GM18517 (cell line): ENCODE data around the gene AGFG1.

ENCODE experiments used
- ATAC-seq: cut with Tn5 transposase; IDR thresholded peaks from one replicate; pipeline ENCODE4 v1.9.1; 2021; ENCODE audit warnings: mild to moderate bottlenecking, moderate library complexity; ENCODE audit not compliant: unreplicated experiment

The AGFG1 gene, protein sequence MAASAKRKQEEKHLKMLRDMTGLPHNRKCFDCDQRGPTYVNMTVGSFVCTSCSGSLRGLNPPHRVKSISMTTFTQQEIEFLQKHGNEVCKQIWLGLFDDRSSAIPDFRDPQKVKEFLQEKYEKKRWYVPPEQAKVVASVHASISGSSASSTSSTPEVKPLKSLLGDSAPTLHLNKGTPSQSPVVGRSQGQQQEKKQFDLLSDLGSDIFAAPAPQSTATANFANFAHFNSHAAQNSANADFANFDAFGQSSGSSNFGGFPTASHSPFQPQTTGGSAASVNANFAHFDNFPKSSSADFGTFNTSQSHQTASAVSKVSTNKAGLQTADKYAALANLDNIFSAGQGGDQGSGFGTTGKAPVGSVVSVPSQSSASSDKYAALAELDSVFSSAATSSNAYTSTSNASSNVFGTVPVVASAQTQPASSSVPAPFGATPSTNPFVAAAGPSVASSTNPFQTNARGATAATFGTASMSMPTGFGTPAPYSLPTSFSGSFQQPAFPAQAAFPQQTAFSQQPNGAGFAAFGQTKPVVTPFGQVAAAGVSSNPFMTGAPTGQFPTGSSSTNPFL

DNA sequence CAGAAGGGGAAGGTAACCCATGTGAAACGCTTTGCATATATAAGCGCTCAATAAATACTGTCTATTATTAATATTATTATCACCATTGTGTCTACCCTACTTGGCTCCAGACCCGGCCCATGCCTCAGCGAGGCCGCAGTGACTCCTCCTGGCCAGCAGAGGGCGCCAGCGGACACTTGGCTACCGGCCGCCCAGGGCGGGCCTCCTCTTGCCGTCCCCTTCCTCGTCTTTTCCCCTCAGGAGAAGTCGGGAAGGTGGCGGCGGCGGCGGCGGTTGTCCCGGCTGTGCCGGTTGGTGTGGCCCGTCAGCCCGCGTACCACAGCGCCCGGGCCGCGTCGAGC, at the start of gene AGFG1:
TSS of gene AGFG1 (plus strand) at position 233 of the 341 bp plus-strand sequence. CDS start 266 bp downstream, outside the sequence.
- ATAC-seq: peak; percentile 91

DNA sequence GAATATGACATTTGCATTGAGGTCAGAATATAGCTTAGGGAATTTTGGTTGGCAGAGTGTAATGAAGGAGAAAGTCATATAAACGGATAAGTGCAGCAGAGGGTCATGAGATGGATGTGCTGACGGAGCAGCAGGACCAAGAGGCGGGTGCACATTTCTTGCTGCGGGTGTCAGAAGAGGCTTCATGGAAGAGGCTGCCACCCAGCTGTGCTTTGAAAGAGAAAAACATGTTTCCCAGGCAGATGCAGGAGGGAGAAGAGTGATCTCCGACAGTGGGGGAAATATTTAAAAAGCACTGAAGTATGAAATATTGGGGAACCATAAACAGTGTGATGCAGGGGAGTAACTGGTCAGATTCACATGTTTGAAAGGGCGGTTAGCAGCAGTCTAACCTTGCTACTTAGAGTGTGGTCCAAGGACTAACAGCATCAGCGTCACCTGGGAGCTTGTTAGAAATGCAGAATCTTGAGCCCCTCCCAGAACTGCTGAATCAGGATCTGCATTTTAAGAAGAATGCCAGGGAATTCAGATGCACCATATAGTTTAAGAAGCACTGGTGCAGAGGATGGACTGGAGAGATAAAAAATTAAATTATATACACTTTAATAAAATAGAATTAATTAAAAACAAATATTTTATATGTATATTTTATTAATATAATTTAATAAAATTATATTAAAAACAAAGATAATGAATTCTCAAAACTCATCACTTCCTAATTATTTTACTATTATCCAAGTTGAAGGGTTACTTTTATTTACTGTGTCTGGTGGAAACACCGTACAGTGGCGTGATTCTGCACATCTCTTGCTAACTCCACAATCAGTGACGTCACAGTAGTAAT, 48.1 kb upstream of the AGFG1 start:
- ATAC-seq: no peak

DNA sequence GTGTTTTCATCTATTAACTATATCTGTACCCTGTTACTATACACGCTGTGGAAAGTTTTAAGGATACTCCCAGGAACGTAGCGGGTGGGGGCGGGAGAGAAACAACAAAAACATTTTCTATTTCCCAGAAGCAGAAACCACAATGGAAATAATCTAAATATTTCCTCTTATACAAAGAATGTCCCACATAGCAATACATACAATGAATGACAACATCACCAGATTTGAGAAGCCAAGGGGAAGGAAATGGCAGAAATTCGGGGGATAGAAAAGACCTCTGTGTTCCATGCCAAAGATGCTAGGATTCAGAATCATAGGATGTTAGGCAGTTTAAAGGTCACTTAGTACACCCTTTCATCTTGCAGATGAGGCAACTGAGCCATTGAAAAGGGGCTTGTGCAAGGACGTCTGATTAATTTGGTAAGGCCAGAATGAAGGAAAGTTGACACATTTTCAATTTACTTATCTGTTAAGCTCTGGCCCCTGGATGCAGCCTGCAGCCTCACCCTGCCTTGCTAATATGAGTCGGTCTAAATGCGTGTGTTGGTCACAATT, 43.1 kb upstream of the AGFG1 start:
- no peak for ATAC-seq

DNA sequence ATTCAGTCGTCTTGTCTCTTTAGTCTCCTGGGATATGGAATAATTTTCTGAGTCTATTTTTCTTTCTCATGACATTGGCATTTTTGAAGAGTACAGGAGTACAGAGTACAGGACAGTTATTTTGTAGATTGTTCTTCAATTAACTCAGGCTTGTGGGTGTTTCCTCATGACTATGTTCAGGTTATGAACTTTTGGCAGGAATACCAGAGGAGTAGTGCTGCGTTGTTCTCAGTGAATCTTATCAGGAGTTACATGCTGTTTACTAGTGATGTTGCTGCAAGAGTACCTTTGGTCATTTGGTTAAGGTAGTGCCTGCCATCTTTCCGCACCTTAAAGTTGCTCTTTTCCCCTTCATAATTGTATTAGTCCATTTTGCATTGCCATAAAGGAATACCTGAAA, 41.3 kb upstream of the AGFG1 start:
- no peak for ATAC-seq

DNA sequence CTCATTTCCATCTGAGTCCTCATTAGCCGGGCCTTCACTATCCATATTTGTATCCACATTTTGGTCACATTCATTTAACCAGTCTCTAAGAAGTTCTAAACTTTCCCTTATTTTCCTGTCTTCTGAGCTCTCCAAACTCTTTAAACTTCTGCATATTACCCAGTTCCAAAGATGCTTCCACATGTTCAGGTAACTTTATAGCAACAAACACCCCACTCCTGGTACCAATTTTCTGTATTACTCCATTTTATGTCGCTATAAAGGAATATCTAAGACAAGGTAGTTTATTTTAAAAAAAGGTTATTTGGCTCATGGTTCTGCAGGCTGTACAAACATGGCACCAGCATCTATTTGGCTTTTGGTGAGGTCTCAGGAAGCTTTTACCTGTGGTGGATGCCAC, 38.8 kb upstream of the AGFG1 start:
- no peak for ATAC-seq

DNA sequence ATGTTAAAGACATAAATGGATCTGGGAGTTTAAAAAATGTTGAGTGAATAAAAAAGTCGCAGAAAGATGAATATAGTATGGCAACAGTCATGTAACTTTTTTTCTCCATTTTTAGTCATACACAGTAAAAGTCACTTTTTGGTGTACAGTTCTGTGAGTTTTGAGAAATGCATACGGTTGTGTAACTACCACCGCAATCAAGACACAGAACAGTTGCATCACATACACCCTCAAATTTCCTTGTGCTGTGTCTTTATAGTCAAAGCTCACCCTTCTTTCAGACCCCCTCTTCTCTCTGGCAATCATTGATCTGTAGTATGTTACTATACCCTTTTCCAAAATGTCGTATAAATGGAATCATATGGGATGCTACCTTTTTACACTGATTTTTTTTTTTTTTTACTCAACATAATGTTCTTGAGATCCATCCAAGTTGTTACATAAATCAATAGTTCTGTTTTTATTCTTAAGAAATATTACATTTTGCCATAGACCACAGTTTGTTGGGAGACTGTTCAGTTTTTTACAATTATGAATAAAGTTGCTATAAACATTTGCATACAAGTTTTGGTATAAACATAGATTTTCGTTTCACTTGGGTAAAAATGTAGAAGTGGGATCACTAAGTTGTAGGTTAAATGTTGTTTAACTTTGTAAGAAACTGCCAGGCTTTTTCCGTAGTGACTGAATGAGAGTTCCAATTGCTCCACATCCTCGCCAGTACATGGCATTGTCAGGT, 35.4 kb upstream of the AGFG1 start:
- ATAC-seq: no peak

DNA sequence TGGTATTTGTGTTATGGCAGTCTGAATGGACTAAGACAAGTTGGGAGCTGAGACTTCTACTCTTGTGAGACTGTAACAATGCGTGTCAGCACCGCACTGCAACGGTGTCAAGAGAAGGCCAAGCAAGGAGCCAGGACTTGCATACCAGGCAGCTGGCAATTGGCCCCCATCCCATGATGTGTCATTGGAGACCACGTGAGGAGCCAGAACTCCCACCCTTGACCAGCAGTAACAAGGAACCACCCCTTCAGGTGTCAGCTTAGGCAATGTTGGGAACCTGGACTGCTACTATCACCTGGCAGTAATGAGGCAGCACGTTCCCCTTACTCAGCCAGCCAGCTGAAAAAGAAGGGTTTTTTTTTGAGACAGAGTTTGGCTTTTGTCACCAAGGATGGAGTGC, 32.7 kb upstream of the AGFG1 start:
- no peak for ATAC-seq

DNA sequence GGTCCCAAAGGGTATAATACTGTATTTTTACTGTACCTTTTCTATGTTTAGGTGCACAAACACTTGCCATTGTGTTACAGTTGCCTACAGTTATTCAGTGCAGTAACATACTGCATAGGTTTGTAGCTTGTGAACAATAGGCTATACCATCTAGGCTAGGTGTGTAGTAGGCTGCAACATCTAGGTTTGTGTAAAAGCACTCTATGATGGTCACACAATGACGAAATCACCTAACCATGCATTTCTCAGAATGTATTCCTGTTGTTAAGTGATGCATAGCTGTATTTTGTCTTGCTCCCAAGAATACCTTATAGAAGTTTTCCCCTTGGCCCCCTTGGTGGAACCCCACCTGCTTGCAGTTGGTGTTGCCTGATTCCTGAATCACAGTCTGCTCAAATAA, 29.3 kb upstream of the AGFG1 start:
- ATAC-seq: no peak

DNA sequence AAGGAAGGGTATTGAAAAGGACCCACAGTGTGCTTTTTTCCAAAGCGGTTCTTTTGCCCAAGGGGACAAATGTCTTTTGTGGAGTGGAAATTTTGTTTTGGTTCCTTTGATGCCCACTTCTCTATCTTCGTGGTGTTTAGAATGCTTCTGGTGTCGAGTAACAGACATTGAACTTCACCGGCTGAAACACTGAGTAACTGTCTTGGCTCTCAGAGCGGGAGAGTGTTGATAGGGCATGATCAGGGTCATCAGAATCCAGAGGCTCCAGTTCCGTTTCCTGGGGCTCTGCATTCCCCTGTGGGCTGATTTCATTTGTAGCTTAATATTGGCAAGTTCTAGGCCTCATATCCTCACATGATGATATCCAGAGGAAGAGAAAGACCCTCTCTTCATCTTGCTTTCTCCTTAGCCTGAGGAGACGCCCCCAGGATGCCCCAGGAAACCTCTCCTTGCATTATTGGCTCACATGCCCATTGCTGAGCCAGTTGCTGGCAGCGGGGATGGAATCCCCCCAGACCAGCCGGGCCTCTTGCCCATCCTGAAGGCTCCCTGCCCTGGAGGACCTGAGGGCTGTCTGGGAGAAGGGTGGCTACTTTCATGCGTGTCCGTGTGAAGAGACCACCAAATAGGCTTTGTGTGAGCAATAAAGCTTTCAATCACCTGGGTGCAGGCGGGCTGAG, 27.9 kb upstream of the AGFG1 start:
- no peak for ATAC-seq

DNA sequence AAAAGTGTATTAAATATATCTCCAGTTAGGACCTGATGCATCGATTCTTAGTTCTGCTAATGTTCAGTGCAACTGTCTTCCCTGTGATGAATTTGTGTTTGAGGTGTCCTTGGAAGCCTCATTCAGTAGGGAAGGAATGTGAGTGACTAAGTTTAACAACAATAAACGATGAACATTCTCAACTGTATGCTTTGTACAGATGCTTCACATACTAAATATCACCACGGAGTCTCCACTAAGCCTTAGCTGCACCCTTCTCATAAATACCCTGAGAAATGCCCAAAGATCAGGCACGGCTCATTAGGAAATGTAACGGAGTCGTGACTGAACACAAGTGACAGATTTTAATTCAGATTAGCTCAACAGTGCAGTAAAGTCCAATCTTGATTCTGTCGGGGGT, 24.4 kb upstream of the AGFG1 start:
- ATAC-seq: no peak

DNA sequence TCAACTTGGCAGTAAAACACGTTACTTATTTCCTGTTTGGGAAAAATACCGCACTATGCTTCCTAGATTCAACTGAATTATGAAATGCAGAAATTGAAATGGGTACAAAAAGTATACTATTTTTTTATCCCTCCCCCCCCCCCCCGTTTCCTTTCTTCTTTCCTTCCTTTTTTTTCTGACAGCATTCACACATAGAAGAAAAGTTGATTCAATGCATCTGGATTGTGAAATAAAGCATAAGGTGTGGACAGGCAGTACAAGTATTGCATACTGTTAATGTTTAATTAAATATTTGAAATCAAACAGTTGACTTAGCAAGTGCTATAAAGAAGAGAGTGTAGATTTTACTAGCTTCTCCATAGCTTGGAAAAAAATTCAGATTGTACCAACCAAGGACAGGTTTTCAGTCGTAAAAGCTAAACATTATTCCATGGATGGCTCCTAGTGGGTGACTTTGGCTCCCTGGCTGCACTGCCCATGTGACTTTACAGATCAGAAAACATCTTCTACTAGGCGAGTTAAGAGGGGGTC, 21.6 kb upstream of the AGFG1 start:
- no peak for ATAC-seq

DNA sequence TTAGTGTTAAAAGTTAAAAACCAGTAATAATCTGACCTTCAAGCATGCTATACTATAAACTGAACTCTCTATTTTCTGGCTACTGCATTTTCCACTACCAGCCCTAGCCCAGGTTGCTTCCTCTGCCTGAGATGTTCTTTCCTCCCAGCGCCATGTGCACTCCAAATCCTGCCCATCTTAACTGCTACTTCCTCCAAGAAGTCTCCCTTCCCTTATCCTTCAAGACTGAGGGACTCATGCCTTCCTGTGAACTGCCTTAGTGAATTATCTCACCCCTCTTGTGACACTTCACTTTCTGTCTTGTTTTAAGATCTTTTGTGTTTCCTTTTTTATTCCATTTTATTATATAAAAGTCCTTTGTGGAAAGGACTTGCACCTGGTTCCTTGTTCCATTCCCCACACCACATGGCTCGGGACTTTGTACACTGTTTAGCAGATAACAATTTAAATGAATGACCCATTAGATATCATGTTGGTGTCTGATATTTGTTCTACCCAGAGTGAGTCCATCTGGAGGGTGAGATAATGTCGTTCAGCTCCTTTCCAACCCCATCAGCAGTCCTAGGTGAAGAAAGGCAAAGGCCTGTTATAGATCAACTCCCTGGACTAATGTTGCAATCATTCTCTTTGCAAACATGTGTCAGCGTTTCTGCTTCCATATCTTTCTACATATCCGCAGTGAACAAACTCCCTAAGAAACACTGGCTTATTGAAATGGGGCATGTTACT, 20.9 kb upstream of the AGFG1 start:
- no peak for ATAC-seq

DNA sequence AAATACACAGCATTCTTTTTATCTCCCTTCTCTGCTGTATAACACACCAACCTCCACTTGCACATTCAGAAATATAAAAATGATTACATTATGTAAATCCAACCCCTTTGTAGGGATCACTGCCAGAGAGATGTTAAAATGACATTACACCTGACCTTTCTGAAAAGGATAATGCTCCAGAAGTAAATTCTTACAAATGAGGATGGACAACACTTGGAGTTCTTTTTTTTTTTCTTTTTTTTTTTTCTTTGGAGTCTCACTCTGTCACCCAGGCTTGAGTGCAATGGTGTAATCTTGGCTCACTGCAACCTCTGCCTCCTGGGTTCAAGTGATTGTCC, 20.3 kb upstream of the AGFG1 start:
- ATAC-seq: no peak

DNA sequence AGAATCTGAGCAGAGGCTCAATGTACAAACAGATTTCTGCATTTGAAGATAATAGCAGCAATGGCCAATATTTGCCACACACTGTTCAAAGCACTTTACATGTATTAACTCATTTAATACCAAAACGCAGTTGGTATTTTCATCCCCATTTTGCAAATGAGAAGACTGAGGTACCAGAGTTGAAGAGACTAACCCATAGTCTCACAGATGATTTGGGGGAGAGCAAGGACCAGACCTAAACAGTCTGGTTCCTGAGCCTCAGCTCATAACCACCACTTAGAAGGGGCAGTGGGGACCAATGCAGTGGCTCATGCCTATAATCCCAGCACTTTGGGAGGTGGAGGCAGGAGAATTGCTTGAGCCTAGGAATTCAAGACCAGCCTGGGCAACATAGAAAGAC, 18.1 kb upstream of the AGFG1 start:
- ATAC-seq: no peak

DNA sequence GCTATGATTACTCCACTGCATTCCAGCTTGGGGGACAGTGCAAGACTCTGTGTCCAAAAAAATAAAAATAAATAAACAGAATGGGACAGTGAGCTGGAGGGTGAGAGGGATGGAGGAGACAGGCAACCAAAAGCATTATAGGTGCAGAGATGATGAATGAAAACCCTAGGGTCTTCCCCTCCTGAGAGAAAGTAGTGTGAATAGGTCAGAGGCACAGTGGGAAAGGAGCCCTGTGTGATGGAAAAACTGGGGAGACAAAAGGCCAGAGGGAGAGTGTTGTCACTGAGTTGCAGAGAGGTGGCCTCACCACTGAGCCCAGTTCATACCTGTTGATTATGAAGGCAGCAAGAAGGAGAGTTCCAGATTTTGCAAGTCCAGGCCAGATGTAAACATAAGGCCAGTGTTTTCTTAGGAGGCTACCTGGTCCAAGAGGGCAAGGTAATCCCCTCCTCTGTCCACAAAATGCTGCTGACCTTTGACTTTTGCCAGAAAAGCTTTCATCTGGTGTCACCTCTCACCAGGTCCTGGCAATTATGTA, 17.6 kb upstream of the AGFG1 start:
- ATAC-seq: no peak

DNA sequence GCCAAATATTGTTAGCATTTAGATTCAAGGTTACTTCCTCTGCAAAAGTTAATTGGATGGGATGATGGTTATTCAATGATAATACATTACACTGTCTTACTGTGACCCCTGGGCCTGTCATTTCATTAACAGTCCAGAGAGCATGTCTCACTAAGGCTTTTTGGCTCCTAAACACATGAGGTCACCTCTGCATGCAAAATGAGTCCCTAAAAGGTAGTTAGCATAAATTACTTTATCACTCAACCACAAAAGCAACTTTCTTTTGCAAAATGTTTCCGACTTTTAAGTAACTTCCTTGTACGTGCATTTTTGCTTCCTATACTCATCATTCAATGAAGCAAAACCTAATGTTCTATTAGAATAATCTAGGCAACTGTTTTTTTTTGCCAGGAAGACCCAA, 16.8 kb upstream of the AGFG1 start:
- ATAC-seq: no peak

DNA sequence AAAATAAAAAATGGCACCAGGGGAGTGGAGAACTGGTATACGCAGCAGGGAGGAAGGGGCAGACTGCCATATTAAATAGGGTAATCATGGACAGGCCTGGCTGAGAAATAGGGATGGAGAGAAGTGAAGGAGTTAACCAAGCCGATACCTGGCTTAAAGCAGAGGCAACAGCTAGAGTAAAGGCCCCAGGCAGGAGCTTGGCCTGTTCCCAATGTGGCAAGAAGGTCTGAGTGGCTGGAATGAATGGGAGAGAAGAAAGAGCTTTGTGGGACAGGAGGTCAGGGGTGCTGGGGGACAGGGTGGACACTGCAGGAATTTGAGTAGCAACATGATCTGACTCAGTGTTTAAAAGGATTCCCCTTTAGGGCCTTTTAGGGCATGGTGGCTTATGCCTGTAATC, 15.9 kb upstream of the AGFG1 start:
- ATAC-seq: no peak

DNA sequence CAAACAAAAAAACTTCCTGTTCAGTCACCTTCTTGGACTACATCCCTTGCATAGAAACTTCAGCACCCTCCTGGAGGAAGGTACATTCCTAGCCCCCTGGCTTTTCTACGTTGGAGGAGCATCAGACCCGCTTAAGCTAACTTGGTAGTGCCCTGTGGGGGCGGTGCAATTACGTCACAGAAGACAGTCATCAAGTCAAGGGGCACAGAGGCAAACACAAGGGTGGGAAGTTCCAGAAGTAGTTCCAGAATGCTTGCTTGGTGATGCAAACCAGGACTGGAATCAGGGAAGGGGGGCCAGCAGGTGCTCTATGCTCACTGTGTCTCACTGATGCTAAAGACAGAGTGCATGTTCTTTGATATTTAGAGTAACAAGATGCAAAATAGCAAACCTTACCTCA, 15.2 kb upstream of the AGFG1 start:
- no peak for ATAC-seq

DNA sequence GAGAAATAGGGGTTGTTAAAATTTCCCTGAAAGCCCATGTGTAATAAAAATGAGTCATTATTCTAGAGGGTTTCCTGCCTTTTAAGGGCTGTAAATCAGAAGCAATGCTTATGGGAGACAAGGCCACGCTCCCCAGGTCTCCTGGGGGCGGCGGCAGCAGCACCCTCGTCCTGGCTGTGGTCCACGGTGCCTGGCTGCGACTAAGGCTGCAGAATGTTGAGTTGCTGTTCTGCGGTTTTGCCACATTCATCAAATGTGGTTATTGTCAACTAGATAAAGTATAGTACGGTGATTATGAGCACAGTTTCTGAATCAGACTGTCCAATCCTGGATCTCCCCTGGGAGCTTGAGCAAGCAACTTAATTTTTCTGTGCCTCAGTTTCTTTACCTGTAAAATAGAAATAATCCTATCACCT, 11.9 kb upstream of the AGFG1 start:
- no peak for ATAC-seq
